Dermis microvascular lymphatic vessel endothelial cell (primary cell): ENCODE data around the gene RRP8. TPM values are rescaled to one million over a fixed set of nuclear protein-coding genes. Genes with fewer than 3 reads are reported as not detected.
A peak's percentile ranks its signal among the peaks of the same experiment; 100 is the strongest.

ENCODE experiments used
- DNase-seq, 2 donors: peaks; one replicate each; pipeline versions ENCODE4 v3.0.0 to v3.0.0-alpha.2; 2010; ENCODE audit warnings: low read depth in 2 of 2
- total RNA-seq: library from RNA; depleted of rRNA; stranded (reverse); fragments of >200 nt; gene quantifications from 2 replicates; pipeline ENCODE4 v1.2.1, GENCODE V29; 2014

The RRP8 gene
- total RNA-seq, 1 donor from 2014 or later: 8.1 TPM

GRCh38 chr11:6568191-6568918 is 35.1 kb downstream of the RRP8 start:
- peak; percentile 43 to 64 for DNase-seq

- no peak for DNase-seq
These were observed 36.1 kb downstream of the RRP8 start for GRCh38 chr11:6567371-6567745.

GRCh38 chr11:6566704-6567370 is 36.6 kb downstream of the RRP8 start:
- DNase-seq: no peak

GRCh38 chr11:6565988-6566703 is 37.3 kb downstream of the RRP8 start:
- DNase-seq: no peak

- no peak for DNase-seq
These were observed 38.1 kb downstream of the RRP8 start for GRCh38 chr11:6565325-6565724.

GRCh38 chr11:6563667-6564066 is 39.7 kb downstream of the RRP8 start:
- DNase-seq: no peak

GRCh38 chr11:6563121-6563619 is 40.2 kb downstream of the RRP8 start:
- DNase-seq: no peak

GRCh38 chr11:6561288-6561687 is 42.1 kb downstream of the RRP8 start:
- no peak for DNase-seq

- no peak for DNase-seq
These were observed 44.0 kb downstream of the RRP8 start for GRCh38 chr11:6559369-6559768.

GRCh38 chr11:6557761-6558674 is 45.4 kb downstream of the RRP8 start:
- DNase-seq: no peak

- DNase-seq: no peak
These were observed 46.4 kb downstream of the RRP8 start for GRCh38 chr11:6557063-6557462.

GRCh38 chr11:6556139-6556949 is 47.1 kb downstream of the RRP8 start:
- DNase-seq: no peak

GRCh38 chr11:6554828-6555706 is 48.3 kb downstream of the RRP8 start:
- DNase-seq: no peak

GRCh38 chr11:6553634-6554033 is 49.8 kb downstream of the RRP8 start:
- no peak for DNase-seq

- DNase-seq: no peak
These were observed 54.8 kb downstream of the RRP8 start for GRCh38 chr11:6548641-6549040.

- DNase-seq: no peak
These were observed 55.3 kb downstream of the RRP8 start for GRCh38 chr11:6548121-6548520.

GRCh38 chr11:6547177-6547576 is 56.2 kb downstream of the RRP8 start:
- no peak for DNase-seq

- DNase-seq: no peak
These were observed 56.7 kb downstream of the RRP8 start for GRCh38 chr11:6546735-6547134.

GRCh38 chr11:6545917-6546605 is 57.4 kb downstream of the RRP8 start:
- no peak for DNase-seq
